Measurements from ENCODE around the gene PPFIA3.
"Not testable (repeated sequence)": the region's sequence is repeated elsewhere in the genome, so short reads cannot be mapped to it uniquely, and the experiment has no call there.

Gene PPFIA3

GRCh38 chr19:49126575-49126974 is 7.2 kb downstream of the PPFIA3 start:
- no peak for DNase-seq

GRCh38 chr19:49127225-49127624 is 7.9 kb downstream of the PPFIA3 start:
- not testable (repeated sequence) for DNase-seq

GRCh38 chr19:49127674-49128544 is 8.6 kb downstream of the PPFIA3 start:
- peak; percentile 90 for DNase-seq

- no peak for DNase-seq
These were observed 9.3 kb downstream of the PPFIA3 start for GRCh38 chr19:49128545-49129237.

- DNase-seq: no peak
These were observed 9.9 kb downstream of the PPFIA3 start for GRCh38 chr19:49129238-49129583.

- DNase-seq: no peak
These were observed 11.0 kb downstream of the PPFIA3 start for GRCh38 chr19:49130325-49130724.

- DNase-seq: no peak
These were observed 13.7 kb downstream of the PPFIA3 start for GRCh38 chr19:49132974-49133609.

- no peak for DNase-seq
These were observed 14.5 kb downstream of the PPFIA3 start for GRCh38 chr19:49133621-49134454.

- DNase-seq: no peak
These were observed 16.3 kb downstream of the PPFIA3 start for GRCh38 chr19:49135686-49136085.

GRCh38 chr19:49136771-49137171 is 17.4 kb downstream of the PPFIA3 start:
- no peak for DNase-seq

- no peak for DNase-seq
These were observed 21.6 kb downstream of the PPFIA3 start for GRCh38 chr19:49140951-49141350.

GRCh38 chr19:49141352-49141751 is 22.0 kb downstream of the PPFIA3 start:
- DNase-seq: no peak

GRCh38 chr19:49142866-49143335 is 23.6 kb downstream of the PPFIA3 start:
- peak; percentile 91 for DNase-seq

GRCh38 chr19:49145573-49146407 is 26.4 kb downstream of the PPFIA3 start:
- DNase-seq: peak; percentile 77

- not testable (repeated sequence) for DNase-seq
These were observed 27.0 kb downstream of the PPFIA3 start for GRCh38 chr19:49146408-49146770.

- no peak for DNase-seq
These were observed 28.8 kb downstream of the PPFIA3 start for GRCh38 chr19:49148044-49148682.

- DNase-seq: peak; percentile 97
These were observed 29.7 kb downstream of the PPFIA3 start for GRCh38 chr19:49148784-49149651.

- DNase-seq: peak; percentile 58
These were observed 30.3 kb downstream of the PPFIA3 start for GRCh38 chr19:49149652-49150105.

GRCh38 chr19:49150106-49150943 is 31.0 kb downstream of the PPFIA3 start:
- peak; percentile 95 for DNase-seq

Measured in NCI-H748 treated with DMSO at 0.1 percent for 48 hours (cell line).